Ishikawa (cell line): ENCODE results near the gene EFCAB13.

ENCODE experiments used
- CEBPB ChIP-seq: IDR thresholded peaks from 2 replicates; pipeline ENCODE4 v1.6.1; 2012
- CREB1 ChIP-seq: IDR thresholded peaks from 2 replicates; pipeline ENCODE4 v1.6.1; 2012; ENCODE audit warnings: low read depth
- EGR1 ChIP-seq: IDR thresholded peaks from 2 replicates; pipeline ENCODE4 v1.6.1; 2012
- EP300 ChIP-seq: IDR thresholded peaks from 2 replicates; pipeline ENCODE4 v1.6.1; 2012; ENCODE audit warnings: borderline replicate concordance
- FOXM1 ChIP-seq: IDR thresholded peaks from 2 replicates; pipeline ENCODE4 v1.6.1; 2012; ENCODE audit warnings: low read depth, borderline replicate concordance
- NFIC ChIP-seq: IDR thresholded peaks from 2 replicates; pipeline ENCODE4 v1.6.1; 2012
- RAD21 ChIP-seq: IDR thresholded peaks from 2 replicates; pipeline ENCODE4 v1.6.1; 2012; ENCODE audit warnings: low read depth
- REST ChIP-seq: IDR thresholded peaks from 2 replicates; pipeline ENCODE4 v1.6.1; 2012; ENCODE audit warnings: low read depth, mild to moderate bottlenecking
- TAF1 ChIP-seq: IDR thresholded peaks from 2 replicates; pipeline ENCODE4 v1.6.1; 2012; ENCODE audit warnings: low read depth, mild to moderate bottlenecking
- TCF12 ChIP-seq: IDR thresholded peaks from 2 replicates; pipeline ENCODE4 v1.6.1; 2012; ENCODE audit warnings: low read depth
- TEAD4 ChIP-seq: IDR thresholded peaks from 2 replicates; pipeline ENCODE4 v1.6.1; 2012
- YY1 ChIP-seq: IDR thresholded peaks from 2 replicates; pipeline ENCODE4 v1.6.1; 2012; ENCODE audit warnings: low read depth
- ZBTB7A ChIP-seq: IDR thresholded peaks from 2 replicates; pipeline ENCODE4 v1.6.1; 2012; ENCODE audit warnings: low read depth
- TF ChIP-seq, protein P1 (sequence below): IDR thresholded peaks from 2 replicates; pipeline ENCODE4 v1.6.1; 2012
- TF ChIP-seq, protein P2 (sequence below): IDR thresholded peaks from 2 replicates; pipeline ENCODE4 v1.6.1; 2012

Gene EFCAB13

GRCh38 chr17:47413872-47414271, 90.1 kb downstream of the EFCAB13 start:
- TF ChIP-seq EGR1 (no peak), CREB1 (no peak), ZBTB7A (no peak), CEBPB (no peak), TEAD4 (no peak), TAF1 (no peak), EP300 (no peak), YY1 (no peak), FOXM1 (no peak), TCF12 (no peak), RAD21 (no peak), REST (no peak), NFIC (no peak)
- TF ChIP-seq, protein P1, sequence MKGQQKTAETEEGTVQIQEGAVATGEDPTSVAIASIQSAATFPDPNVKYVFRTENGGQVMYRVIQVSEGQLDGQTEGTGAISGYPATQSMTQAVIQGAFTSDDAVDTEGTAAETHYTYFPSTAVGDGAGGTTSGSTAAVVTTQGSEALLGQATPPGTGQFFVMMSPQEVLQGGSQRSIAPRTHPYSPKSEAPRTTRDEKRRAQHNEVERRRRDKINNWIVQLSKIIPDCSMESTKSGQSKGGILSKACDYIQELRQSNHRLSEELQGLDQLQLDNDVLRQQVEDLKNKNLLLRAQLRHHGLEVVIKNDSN = no peak
- TF ChIP-seq, protein P2, sequence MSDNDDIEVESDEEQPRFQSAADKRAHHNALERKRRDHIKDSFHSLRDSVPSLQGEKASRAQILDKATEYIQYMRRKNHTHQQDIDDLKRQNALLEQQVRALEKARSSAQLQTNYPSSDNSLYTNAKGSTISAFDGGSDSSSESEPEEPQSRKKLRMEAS = no peak

DNA sequence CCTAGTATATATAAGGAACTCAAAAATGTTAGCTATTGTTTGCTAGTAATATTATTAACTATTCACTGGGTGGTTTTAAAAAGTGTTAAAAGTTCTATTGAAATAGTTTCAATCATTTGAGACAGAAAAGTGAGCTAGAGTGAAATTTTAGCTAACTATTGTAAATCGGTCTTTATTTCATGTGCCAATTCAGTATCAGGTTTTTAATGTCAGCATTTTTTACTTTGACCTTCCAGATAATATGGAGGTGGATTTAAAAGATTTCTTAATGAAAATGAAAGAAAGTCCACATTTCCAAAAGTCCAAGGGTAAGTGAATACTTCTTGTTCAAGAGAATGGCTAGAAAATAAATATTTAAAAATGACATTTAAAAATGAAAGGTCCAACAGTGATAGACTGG, 90.9 kb downstream of the EFCAB13 start:
- no peak for TF ChIP-seq YY1

- no peak for TF ChIP-seq ZBTB7A
- no peak for TF ChIP-seq EGR1
- TF ChIP-seq TAF1 = no peak
- no peak for TF ChIP-seq CREB1
- no peak for TF ChIP-seq EP300
- TF ChIP-seq RAD21 = no peak
- no peak for TF ChIP-seq YY1
- no peak for TF ChIP-seq REST
- TF ChIP-seq, protein P2 = no peak
- TF ChIP-seq, protein P1 = no peak
- TF ChIP-seq TEAD4 = no peak
- TF ChIP-seq FOXM1 = no peak
- TF ChIP-seq CEBPB = no peak
- TF ChIP-seq TCF12 = no peak
- TF ChIP-seq NFIC = no peak
Measured at GRCh38 chr17:47423406-47424295, 99.9 kb downstream of the EFCAB13 start.

- no peak for TF ChIP-seq CEBPB
- TF ChIP-seq, protein P1 = no peak
- no peak for TF ChIP-seq FOXM1
- TF ChIP-seq EGR1 = no peak
- no peak for TF ChIP-seq TEAD4
- no peak for TF ChIP-seq TCF12
- TF ChIP-seq TAF1 = no peak
- TF ChIP-seq YY1 = no peak
- no peak for TF ChIP-seq REST
- TF ChIP-seq ZBTB7A = no peak
Measured at GRCh38 chr17:47427985-47428384, 104.2 kb downstream of the EFCAB13 start.
